Posterior cingulate gyrus (tissue), 11 donors: ENCODE data around the gene ZIC1.

Source experiments
- DNase-seq, 10 donors: peaks; one replicate each; pipeline versions ENCODE4 v3.0.0 to v3.0.0-alpha.2; 2020 to 2021; ENCODE audit warnings: mixed read lengths in 3 of 10
- intact Hi-C: fragments of 100-400 bp; cut with DNase I; formaldehyde crosslinking; loops from one replicate; pipeline ENCODE4 v1.15.1; 2023

The ZIC1 gene

DNA sequence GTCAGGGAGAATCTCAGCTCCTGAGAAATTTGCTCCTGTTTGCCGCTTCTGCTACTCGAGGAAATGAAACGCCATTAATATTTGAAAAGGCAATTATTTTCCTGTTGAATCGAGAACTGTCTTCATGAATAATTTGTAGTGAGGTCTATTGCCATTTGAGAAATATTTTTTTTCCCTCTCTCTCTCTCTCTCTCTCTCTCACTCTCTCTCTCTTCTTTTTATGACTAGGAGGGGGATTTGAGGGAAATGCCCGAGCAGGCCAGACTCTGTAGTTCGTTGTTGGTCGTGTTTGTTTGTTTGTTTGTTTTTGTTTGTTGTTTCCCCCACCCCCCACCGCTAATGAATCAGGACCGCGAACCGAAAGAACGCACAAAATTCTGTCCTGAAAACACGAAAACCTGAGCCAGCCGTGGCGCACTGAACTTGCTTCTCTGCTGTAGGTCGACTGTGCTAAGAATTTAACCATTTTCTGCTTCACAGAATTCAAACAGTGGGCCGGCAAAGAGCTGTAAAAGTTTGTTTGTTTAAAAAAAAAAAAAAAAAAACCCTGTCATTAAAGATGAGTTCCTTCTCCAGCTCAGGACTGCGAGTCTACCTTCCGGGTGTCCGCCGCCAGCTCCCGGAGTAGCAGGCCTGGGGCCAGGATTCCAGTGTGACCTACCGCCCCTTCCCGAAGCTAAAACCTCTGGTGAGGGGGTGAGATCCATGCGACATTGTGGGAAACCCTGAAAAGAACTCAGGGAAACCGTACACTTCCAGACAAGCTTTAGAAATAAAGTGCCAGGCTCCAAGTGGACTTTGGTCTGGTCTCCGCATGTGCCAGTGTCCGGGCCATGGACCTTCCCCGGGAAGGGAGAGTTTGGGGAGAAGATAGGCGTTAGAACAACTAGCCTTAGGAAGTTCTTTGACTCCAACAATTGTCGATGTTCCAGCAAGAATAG is 15.0 kb upstream of the ZIC1 start:
- no peak for DNase-seq
- intact Hi-C loops, result loop anchor here (2.0 to 10.0 kb wide), 4 partner anchors 15 to 681 kb away; partner anchors contain the start of gene ZIC1

DNA sequence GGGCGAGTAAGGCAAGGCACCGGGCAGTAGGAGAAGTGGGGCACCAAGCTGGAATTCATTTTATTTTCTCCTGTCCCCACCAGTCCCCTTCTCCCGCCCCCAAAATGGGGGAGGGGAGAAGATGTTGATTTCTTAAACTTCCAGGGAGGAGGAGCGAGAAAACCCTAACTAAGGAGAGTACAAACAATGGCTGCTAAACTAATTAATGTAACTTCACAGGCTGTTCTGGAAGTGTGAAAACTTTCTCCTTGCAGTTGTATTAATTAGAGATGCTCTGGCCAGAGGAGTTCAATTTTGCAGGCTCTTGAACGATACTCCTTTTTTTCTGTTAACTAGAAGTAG is 14.3 kb upstream of the ZIC1 start:
- intact Hi-C loops, result loop anchor here (5.0 to 10.0 kb wide), 3 partner anchors 220 to 680 kb away; no protein-coding TSS in a partner anchor
- DNase-seq, result no peak

DNA sequence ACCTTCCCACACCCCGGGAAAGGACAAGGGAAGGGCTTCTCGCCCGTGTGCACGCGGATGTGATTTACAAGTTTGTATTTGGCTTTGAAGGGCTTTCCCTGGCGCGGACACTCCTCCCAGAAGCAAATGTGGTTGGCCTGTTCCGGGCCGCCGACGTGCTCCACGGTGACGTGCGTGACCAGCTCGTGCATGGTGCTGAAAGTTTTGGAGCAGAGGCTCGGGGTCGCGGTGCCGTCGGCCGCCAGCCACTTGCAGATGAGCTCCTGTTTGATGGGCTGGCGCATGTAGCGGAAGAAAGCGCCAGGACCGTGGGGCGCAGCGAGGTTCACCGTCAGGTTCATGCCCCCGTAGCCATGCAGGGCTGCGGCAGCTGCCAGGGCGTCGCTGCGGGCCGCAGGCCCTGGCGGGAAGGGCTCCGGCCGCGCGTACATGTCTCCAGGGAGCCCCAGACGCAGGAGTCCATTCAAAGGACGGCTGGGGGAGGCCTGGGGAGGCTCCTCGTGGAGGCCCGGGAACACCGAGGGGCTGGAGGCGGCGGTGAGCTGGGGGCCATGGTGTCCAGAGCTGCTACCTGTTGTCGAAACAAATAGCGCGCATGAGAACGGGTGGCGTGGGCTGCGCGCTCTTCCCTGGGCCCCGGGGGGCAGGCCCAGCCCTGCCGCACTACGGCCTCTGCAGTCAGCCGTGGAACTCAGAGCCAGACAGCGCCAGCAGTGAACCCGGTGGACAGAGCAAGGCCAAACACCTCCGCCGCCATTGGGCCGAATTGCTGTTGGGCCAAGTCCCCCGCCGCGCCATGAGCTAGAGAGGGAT is 13.1 kb upstream of the ZIC1 start:
- intact Hi-C loops, result loop anchor here (10.0 kb wide), 2 partner anchors 219 to 679 kb away; no protein-coding TSS in a partner anchor
- peak in 1 of 10 donors; percentile 78 for DNase-seq

DNA sequence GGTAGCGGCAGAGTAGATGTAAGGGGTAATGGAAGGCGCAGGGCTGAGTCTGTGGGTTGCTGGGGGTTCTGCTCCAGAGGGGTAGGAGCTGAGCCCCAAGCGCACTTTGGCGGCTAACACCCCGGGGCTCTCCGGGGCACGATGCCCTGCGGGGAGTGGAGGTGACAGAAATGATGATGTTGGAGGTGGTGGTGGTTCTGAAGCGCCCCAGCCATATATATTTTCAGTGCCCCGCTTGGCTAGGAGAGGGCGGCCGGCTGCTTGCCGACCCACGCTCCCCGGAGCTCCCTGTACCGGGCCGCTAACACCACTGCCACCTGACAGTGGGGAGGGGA is 12.5 kb upstream of the ZIC1 start:
- intact Hi-C loops, result loop anchor here (10.0 kb wide), 2 partner anchors 218 to 678 kb away; no protein-coding TSS in a partner anchor
- DNase-seq, result peak in 1 of 10 donors; percentile 57

DNA sequence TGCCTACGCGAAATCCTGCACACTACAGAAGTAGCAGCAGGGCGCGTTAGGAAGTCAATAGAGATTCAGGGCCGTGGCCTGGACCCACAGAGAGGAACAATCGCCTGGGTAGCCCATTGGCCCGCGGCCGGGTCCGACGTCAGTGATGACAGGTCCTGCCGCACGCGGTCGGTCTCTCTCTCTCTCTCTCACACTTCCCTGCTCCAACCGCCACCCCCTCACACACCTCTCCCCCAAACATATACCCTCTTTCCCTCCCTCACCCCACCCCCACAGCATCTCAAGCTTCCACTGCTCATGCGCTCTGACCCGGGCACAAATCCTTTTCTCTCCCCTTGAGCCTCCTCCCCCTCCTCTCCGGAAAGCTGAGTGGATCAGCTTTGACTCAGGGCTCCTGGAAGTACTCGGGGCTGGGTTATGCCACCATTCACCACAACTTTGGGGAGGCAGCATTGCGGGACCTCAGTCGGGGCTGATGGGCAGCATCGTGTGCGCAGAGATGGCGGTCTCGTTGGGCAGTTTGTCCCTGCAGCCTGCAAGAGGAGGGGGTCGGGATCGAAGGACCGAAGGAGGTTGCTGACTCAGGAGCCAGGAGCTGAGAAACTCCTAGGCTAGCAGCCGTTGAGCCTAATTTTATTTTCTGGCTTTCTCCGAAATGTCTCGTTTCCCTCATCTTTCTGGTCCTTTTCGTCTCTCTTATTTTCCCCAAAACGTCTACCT is 11.8 kb upstream of the ZIC1 start:
- intact Hi-C loops, result loop anchor here (10.0 kb wide), 2 partner anchors 217 to 677 kb away; no protein-coding TSS in a partner anchor
- peak in 1 of 10 donors; percentile 83 for DNase-seq

DNA sequence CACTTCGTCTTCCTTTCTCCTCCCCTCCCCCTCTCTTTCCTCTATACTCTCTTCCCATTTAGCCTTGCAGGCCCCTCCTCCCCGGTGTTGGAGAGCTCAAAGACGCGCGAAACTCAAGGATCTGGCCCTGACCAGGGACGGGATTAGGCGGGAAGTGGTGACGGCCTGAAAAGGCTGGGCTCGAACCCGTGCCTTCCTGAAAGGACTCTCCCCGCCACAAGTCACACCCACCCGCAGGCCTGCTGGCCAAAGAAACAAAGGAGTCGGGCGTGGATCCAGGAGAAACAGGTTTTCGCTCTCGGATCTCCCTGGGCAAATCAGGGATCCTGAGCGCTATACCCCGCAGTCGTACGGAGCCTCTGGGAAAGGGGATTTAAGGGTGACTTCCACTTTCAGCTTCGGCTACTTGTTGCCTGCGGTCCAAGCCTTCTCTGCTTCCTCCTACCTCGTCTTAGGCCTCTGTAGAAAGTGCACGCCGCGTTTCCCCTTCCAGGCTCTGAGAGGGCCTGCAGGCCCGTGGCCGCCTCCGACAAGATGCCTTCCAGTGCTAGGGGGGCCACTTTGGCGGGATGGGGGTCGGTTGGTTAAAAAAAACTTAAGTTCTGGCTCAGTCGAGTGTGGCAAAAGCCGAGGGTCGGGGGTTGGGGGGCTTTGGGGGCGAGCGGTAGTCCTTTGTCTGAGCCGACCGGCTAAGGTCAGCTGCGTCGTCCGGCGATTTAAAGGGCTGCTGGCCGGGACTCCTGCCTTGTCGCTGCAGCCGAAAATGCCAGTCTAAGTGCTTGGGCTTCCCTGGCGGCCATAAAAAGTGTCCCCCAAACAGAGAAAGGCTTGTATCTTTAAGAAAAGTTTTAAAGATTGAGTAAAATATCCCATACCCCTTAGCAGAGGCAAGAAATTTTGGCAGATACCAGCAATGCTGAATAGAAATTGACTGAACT is 11.0 kb upstream of the ZIC1 start:
- intact Hi-C loops, result loop anchor here (10.0 kb wide), 2 partner anchors 217 to 677 kb away; no protein-coding TSS in a partner anchor
- DNase-seq, result peak in 1 of 10 donors; percentile 49

DNA sequence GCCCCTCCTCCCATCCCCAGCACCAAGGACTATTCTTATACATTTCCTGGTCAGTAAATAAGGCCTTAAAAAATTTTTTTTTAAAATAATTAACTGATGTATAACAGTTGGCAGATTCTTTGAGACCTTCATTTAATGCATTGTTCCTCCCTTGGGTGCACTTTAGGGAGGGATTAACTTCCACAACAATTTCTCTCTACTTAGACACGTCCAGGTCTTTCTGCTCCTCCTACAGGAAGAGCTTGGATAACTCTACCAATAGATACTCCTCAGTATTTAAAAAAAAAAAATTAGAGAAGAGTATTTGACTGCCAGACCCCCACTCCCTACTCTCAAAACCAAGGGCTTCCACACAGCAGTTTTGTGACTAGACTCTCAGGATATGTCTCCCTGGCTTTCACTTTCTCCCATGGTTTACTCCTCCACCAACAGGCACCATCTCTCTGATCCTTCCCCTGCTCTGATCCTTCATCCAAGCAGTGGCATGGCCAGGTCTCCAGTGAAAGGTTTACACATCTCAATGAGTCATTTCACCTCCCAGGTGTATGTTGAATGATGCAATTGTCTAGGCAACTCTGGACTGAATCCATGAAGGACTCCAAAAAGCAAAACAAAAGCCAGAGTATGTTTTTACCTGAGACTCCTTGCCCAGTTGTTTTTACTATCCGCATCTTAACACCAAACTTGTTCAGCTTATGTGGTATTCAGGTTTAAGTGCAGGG is 10.2 kb upstream of the ZIC1 start:
- intact Hi-C loops, result loop anchor here (10.0 kb wide), 2 partner anchors 216 to 676 kb away; no protein-coding TSS in a partner anchor
- DNase-seq, result no peak

DNA sequence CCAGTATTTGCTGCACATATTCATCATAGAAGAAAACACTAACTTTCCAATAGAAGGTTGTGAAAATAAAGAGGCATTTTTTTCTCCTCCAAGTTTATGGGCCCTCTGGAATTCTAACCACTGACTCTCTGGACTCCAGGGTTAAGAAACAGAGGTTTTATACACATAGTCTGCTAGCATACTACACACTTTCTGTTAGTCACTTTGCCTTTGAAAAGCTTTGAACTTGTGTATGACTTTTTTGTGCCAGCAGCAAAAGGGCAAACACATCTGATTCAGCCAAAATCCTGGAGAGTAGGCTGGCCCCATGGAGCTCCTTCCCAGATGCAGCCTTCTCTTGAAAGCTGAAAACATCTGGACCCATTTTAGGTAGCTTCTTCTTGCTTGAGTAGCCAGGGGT is 9.1 kb upstream of the ZIC1 start:
- intact Hi-C loops, result no loop called here

DNA sequence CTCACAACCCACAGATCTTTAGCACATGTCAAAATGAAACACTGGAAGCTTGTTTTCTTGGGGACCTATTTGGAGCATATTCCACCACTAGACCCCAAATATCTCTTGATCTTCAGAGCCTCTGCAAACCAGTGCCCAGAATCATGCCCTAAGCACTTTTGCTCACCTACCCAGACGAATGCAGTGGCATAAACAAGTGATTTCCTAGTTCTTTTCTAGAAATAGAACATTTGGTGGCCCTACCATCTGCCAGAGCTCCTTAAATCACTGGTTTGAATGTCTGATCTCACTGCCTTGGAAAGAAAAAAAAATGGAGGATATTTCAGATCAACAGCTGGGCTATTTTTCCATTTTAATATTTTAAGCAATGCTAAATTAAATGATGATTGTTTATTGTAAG is 8.2 kb upstream of the ZIC1 start:
- intact Hi-C loops, result no loop called here
- DNase-seq, result no peak

More for the DNA sequence above, 9.1 kb upstream of the ZIC1 start:
- no peak for DNase-seq

DNA sequence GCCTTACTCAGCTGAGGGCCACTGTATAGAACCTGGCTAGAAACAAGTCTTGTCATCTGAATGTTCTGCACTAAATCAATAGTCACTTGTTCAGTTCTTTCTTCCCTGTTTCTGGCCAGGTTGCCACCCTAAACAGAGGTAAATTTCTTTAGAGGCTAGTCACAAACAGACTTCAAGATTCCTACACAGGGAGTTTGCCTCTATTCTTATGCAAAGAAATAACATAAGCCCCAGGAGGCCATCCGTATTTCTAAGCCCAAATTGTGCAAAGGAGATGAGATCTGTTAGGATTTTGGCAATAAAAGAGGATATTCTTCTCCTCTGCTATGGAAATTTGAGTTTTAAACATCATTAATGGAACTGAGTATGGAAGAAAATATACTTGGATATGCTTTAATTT is 7.7 kb upstream of the ZIC1 start:
- intact Hi-C loops, result no loop called here
- no peak for DNase-seq

DNA sequence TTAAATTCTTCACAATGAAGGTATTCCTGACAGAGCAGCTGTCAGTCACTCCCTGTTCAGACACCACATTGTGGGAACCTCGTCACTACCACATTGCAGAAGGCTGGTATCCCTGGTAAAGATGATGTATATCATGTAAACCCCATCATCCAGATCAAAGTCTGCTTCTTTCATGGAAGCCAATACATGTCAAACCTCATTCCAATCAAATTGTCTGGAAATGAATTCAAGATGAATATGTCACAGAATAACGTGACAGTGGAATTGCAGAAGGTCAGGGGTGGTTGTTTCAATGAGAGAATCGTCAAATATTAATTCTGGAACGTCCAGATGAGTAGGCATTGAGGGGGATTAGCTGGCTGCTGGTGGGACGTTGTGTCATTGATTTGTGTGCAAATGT is 7.0 kb upstream of the ZIC1 start:
- intact Hi-C loops, result no loop called here
- no peak for DNase-seq

DNA sequence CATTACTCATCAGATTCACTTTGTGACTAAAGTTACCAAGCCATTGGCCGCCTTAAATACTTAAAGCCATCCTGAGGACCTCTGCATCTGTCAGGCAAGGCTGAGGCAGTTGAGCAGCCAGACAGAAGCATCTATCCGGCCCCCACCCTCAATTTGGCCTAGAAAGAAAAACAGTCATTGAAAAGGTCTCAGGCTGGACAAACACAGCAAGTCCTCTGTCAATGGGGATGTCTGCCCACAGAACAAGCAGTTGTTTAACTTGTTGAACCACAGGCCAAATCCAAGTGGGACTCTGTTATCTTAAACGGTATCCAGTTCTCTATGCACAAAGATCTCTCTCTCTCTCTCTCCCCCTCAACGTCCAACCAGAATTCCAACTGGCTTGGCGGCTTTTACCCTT is 5.7 kb upstream of the ZIC1 start:
- DNase-seq, result no peak
- intact Hi-C loops, result no loop called here

DNA sequence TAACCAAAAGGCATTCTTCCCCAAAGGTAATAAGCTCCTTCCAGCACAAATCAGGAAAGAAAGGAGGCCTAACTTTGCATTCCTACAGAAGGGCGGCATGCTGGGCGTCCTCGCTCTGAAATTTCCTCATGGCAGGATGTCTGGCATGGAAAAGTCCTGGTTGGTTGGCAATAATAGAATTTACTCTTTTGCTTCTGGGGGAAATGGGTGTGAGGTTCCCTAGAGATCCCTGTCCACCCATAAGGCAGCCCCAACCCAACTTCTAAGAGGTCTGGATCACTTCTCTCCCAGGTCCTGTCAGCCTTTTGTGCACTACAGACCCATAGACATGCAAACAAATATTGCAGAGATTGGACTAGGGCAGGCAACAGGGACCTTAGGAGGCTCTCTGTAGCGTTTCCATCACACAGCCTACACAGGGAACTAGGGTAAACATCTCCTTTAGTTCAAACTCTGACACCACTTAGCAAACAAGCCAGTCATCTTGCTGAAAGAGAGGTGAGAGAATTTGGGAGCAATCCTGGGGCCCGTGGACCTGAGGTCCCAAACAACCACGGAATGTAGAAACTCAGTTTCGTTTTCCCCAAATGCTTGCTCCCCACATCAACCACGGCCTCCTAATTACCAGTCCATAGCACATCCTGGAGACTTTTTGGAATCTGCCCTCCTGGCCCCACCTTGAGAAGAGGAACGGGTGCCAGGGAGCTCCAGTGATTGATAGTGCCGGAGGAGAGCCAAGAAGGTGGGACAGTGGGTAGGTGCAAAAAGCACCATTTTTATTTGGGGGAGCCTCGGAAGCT is 5.0 kb upstream of the ZIC1 start:
- intact Hi-C loops, result no loop called here
- no peak for DNase-seq

DNA sequence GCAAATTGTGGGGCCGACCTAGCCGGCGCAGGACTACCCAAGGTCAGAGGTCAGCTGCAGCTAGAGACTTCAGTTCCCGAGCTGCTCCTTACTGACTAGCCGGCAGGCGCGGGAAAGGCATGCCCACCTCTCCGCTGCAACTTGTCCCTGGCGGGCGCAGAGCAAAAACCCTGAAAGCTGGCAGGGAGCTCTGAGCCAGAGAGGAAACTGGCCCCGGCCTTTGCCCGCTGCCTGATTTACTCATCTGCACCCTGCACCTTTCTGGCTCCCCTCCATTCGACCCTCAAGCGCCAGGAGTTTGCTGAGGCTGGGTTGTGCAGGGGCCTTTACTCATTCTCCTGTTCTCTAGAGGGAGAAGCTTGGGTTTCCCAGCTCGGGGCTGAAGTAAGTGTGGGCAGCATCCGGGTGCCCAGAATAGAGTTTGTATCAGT is 4.3 kb upstream of the ZIC1 start:
- DNase-seq, result peak in 1 of 10 donors; percentile 66
- intact Hi-C loops, result no loop called here

DNA sequence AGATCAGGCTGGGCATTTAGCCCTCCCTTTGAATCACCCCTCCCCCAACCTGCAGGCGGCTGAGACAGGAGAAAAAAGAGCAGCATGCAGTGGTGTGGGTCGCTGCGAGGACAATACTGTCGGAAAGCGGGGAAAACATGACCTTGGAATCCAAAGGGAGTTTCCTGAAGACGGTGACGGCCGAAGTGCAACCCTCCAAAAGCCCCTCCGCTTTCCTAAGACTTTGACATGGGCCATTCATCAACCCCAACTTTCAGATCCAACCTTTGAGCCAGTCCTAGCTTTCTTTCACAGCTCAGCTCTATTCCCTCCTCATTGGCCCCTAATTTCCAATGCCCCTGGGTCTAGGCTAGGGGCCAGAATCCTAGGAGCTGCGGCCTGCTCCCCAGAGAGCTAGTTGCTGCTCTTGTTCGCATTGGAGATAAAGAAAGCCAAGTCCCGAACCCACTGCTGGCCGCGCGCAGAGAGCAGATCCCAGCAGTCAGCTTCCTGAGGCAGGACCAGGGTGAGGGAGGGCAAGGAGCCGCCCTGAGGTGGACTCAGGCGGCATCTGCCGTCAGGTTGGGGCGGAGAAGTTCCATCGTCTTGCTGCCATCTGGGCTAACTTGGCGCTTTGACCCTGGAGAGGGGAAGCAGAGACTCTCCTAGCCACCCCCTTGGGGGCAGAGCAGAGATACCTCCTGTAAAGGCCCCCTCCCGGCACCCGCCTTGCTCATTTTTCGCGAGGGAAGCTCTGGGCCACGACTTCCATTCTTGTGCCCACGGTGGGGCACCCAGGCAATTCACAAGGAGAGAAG is 3.7 kb upstream of the ZIC1 start:
- intact Hi-C loops, result no loop called here
- DNase-seq, result peak in 1 of 10 donors; percentile 52

DNA sequence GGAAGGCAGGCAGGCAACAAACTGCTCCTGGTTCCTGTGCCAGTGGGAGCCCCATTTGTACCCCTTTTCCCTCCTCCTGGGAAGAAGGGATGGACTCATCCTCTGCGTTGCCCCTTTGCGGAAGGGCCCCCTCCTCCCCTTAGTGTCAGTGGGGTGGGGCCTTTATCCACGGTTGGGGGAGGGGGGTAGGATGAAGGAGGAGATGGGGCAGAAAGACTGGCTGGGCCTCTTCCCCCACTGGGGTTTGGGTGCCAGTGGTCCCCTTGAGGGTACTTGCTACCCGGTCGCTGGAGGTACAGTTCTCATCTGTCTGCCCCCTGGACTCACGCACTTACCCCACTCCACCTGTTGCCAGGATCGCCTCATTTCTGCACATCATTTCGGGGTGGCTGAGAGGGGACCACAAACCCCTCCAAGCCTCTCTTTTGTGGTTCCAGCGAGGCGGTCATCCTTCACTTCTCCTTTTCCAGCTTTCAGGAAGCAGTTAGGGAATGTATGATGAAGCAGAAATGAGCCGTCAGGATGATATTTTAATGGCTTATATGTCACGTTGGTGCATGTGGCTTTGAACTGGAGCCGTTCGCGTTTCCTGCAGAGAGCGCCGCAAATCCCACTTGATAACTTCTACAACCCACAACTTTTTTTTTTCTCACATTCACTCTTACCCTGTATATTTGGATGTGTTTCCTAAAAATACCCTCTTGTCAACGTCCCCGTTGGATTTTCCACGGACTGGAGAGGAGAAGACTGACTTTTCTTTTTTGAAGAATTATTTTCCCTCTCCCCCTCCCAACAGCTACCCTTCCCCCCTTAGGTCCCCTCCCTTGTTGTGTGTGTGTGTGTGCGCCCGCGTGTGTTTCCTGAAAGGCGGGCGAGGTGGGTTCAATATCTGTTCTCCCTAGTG is 2.9 kb upstream of the ZIC1 start, which contains the start of gene ZIC4:
Gene ZIC4, minus strand, starts transcription at position 516 of the 904 bp plus-strand sequence. CDS start 3,746 bp downstream, outside the sequence.
- intact Hi-C loops, result no loop called here
- DNase-seq, result no peak
